AG04449 (cell line): Measurements from ENCODE around the gene ARHGAP8.

ENCODE experiments used
- CTCF ChIA-PET: fragments of 350-600 bp; formaldehyde crosslinking; extraction: SDS; loops from one replicate; lab custom pipeline; 2021; ENCODE audit warnings: antibody characterized with exemption; lab: Yijun Ruan, JAX
- POLR2A ChIA-PET: fragments of 400-600, 350-600 bp; formaldehyde crosslinking; extraction: SDS; loops from one replicate; lab custom pipeline; 2020; ENCODE audit warnings: antibody characterized with exemption, inconsistent platforms; lab: Yijun Ruan, JAX
- DNase-seq: peaks from one replicate; pipeline ENCODE4 v3.0.0-alpha.2; 2010; ENCODE audit warnings: low read depth, low spot score
- H3K4me3 ChIP-seq: 2 replicates; pipeline ENCODE4 v1.5.1; 2011; ENCODE audit warnings: low read depth, mild to moderate bottlenecking, control low read depth, low read length
- CTCF ChIP-seq: IDR thresholded peaks from one replicate; pipeline ENCODE4 v1.5.1; 2011; ENCODE audit warnings: mild to moderate bottlenecking, moderate library complexity, low read length, control low read depth, inconsistent platforms; ENCODE audit not compliant: insufficient read depth; ENCODE audit errors: missing control alignments

Gene ARHGAP8

GRCh38 chr22:44752285-44753188 lies at the start of gene ARHGAP8:
Gene ARHGAP8 (plus strand): TSS chr22:44752575. CDS start chr22:44786528, 33,953 bp downstream.
- no peak within 1 kb of the TSS for H3K4me3 ChIP-seq
- ChIA-PET CTCF (interaction anchor here (1.3 to 1.6 kb wide), 2 partner anchors 16 to 17 kb away, joined by 3 to 5 read pairs; no protein-coding TSS in a partner anchor), POLR2A (no interaction called here)
- DNase-seq = no peak
- no peak for TF ChIP-seq CTCF

- DNase-seq = no peak
Observed at GRCh38 chr22:44703255-44703870, 49.0 kb upstream of the ARHGAP8 start.

GRCh38 chr22:44704159-44705021 lies 48.0 kb upstream of the ARHGAP8 start:
- CTCF ChIA-PET = interaction anchor here (0.7 to 4.1 kb wide), 4 partner anchors 19 to 31 kb away, joined by 3 to 41 read pairs (median 4); no protein-coding TSS in a partner anchor

More at GRCh38 chr22:44703255-44703870, 49.0 kb upstream of the ARHGAP8 start:
- CTCF ChIA-PET = interaction anchor here (0.7 to 4.1 kb wide), 3 partner anchors 25 to 32 kb away, joined by 3 to 41 read pairs (median 3); no protein-coding TSS in a partner anchor
- no peak for TF ChIP-seq CTCF
- H3K4me3 ChIP-seq = peak overlapping the region; percentile 65
- POLR2A ChIA-PET = no interaction called here

GRCh38 chr22:44705022-44705297 lies 47.4 kb upstream of the ARHGAP8 start:
- CTCF ChIA-PET = interaction anchor here (1.0 to 4.1 kb wide), 4 partner anchors 18 to 30 kb away, joined by 3 to 41 read pairs (median 4); no protein-coding TSS in a partner anchor
- POLR2A ChIA-PET = no interaction called here
- TF ChIP-seq CTCF = no peak

More at GRCh38 chr22:44704159-44705021, 48.0 kb upstream of the ARHGAP8 start:
- DNase-seq = no peak
- H3K4me3 ChIP-seq = no peak overlapping the region
- no peak for TF ChIP-seq CTCF
- POLR2A ChIA-PET = no interaction called here

GRCh38 chr22:44706488-44706887 lies 45.9 kb upstream of the ARHGAP8 start:
- ChIA-PET CTCF (interaction anchor here (1.3 to 2.4 kb wide), 4 partner anchors 8 to 28 kb away, joined by 3 to 9 read pairs (median 6); no protein-coding TSS in a partner anchor), POLR2A (no interaction called here)
- TF ChIP-seq CTCF = no peak
- DNase-seq = no peak
- H3K4me3 ChIP-seq = no peak overlapping the region

More at GRCh38 chr22:44705022-44705297, 47.4 kb upstream of the ARHGAP8 start:
- no peak for DNase-seq
- no peak overlapping the region for H3K4me3 ChIP-seq
